ENCODE data around the gene LCN9. TPM values are rescaled to one million over a fixed set of nuclear protein-coding genes. Genes with fewer than 3 reads are reported as not detected.

LCN9 gene
- total RNA-seq, 1 donor from 2014 or later: not detected

GRCh38 chr9:135697226-135697625 is 34.1 kb downstream of the LCN9 start:
- Histone ChIP-seq H3K27me3 (ENCODE audit: low read depth) (peaks cover 16% of the 10 kb centered on the region), H3K36me3 (no peaks in the 10 kb centered on the region), H3K4me1 (peaks cover 9% of the 10 kb centered on the region), H3K9me3 (no peaks in the 10 kb centered on the region), H3K4me3 (no peak overlapping the region), H3K27ac (no peak overlapping the region)
- TF ChIP-seq, protein P1, sequence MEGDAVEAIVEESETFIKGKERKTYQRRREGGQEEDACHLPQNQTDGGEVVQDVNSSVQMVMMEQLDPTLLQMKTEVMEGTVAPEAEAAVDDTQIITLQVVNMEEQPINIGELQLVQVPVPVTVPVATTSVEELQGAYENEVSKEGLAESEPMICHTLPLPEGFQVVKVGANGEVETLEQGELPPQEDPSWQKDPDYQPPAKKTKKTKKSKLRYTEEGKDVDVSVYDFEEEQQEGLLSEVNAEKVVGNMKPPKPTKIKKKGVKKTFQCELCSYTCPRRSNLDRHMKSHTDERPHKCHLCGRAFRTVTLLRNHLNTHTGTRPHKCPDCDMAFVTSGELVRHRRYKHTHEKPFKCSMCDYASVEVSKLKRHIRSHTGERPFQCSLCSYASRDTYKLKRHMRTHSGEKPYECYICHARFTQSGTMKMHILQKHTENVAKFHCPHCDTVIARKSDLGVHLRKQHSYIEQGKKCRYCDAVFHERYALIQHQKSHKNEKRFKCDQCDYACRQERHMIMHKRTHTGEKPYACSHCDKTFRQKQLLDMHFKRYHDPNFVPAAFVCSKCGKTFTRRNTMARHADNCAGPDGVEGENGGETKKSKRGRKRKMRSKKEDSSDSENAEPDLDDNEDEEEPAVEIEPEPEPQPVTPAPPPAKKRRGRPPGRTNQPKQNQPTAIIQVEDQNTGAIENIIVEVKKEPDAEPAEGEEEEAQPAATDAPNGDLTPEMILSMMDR (IDR thresholded peaks at IDR 0.05): no peak
- ATAC-seq (no peak), DNase-seq (no peak)
- intact Hi-C loops (cut with DNase I): no loop called here

DNA sequence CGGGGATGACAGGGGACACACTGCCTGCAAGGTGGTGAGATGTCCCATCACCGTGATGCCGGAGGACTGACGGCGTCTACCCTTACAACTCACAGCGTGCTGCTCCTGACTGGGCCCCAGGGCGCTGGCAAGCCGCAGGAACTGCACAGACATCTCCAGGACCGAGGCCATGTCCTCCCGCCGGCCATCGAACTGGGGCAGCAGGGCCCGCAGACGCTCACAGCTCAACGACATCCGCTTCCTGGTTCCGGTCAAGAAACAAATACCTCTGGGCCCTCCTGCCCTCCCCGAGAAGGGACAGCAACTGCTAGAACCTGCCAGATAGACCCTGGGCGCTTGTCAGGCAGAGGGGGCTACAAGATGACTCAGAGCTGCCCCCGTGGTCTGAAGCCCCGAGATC is 35.1 kb downstream of the LCN9 start:
- intact Hi-C loops (cut with DNase I): no loop called here
- no peak overlapping the region for H3K4me3 ChIP-seq
- peaks cover 12% of the 10 kb centered on the region for H3K4me1 ChIP-seq
- TF ChIP-seq, protein P1 (IDR thresholded peaks at IDR 0.05): no peak
- ATAC-seq: no peak
- peaks cover 26% of the 10 kb centered on the region for H3K27me3 ChIP-seq (ENCODE audit: low read depth)
- no peaks in the 10 kb centered on the region for H3K9me3 ChIP-seq
- DNase-seq: no peak
- no peaks in the 10 kb centered on the region for H3K36me3 ChIP-seq
- no peak overlapping the region for H3K27ac ChIP-seq

DNA sequence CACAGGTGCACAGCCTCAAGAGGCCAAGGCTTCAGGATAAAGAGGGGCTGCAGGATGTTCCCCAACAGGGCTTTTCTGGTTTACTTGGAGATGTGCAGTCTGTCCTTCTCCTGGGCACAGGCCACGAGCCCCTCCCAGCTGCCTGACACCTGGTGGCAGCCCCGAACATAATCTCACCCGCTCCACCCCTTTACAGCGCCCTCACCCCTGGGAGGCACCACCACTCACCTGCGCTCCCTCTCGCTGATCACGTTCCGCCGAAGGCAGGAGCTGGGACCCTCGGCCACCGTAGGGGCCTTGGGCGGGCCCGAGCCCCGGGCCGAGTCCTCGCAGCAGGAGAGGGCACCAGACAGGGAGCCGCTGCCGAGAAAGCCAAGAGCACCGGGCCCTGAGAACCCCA is 35.7 kb downstream of the LCN9 start:
- no peak for DNase-seq
- Histone ChIP-seq H3K9me3 (no peaks in the 10 kb centered on the region), H3K36me3 (no peaks in the 10 kb centered on the region), H3K27ac (no peak overlapping the region), H3K27me3 (ENCODE audit: low read depth) (peaks cover 32% of the 10 kb centered on the region), H3K4me1 (peaks cover 12% of the 10 kb centered on the region), H3K4me3 (no peak overlapping the region)
- ATAC-seq: no peak
- intact Hi-C loops (cut with DNase I): no loop called here
- TF ChIP-seq, protein P1 (IDR thresholded peaks at IDR 0.05): no peak

GRCh38 chr9:135699440-135699839 is 36.3 kb downstream of the LCN9 start, which contains the start of gene SOHLH1:
Gene SOHLH1 (minus strand): TSS chr9:135699481. CDS start chr9:135699467, 14 bp downstream.
- ATAC-seq (no peak), DNase-seq (no peak)
- peaks cover 12% of the 10 kb centered on the region for H3K4me1 ChIP-seq
- TF ChIP-seq, protein P1 (IDR thresholded peaks at IDR 0.05): no peak
- intact Hi-C loops (cut with DNase I): no loop called here
- no peak within 1 kb of the TSS for H3K27ac ChIP-seq
- H3K4me3 ChIP-seq: no peak within 1 kb of the TSS
- peaks cover 37% of the 10 kb centered on the region for H3K27me3 ChIP-seq (ENCODE audit: low read depth)
- no peaks in the 10 kb centered on the region for H3K9me3 ChIP-seq
- no peaks in the 10 kb centered on the region for H3K36me3 ChIP-seq

- Histone ChIP-seq H3K27ac (no peak overlapping the region), H3K27me3 (ENCODE audit: low read depth) (peaks cover 47% of the 10 kb centered on the region)
- no peak for DNase-seq
Observed at GRCh38 chr9:135700525-135700924, 37.4 kb downstream of the LCN9 start.

More at GRCh38 chr9:135700525-135700924, 37.4 kb downstream of the LCN9 start:
- no peak for ATAC-seq
- Histone ChIP-seq H3K4me3 (no peak overlapping the region), H3K4me1 (peaks cover 12% of the 10 kb centered on the region), H3K36me3 (no peaks in the 10 kb centered on the region), H3K9me3 (no peaks in the 10 kb centered on the region)
- TF ChIP-seq, protein P1 (IDR thresholded peaks at IDR 0.05): no peak
- intact Hi-C loops (cut with DNase I): no loop called here
